Stimulated activated CD4-positive, alpha-beta T cell treated with anti-CD3 and anti-CD28 coated beads, Interleukin-12 subunit alpha, Interleukin-12 subunit beta, amount 100 ng/mL, for 4 hours (primary cell): ENCODE measurements around the gene SENP7.
"Not testable (repeated sequence)": the region's sequence is repeated elsewhere in the genome, so short reads cannot be mapped to it uniquely, and the experiment has no call there.

Experiments used
- DNase-seq: peaks from one replicate; pipeline ENCODE4 v3.0.0-alpha.2; 2020

The SENP7 gene

DNA sequence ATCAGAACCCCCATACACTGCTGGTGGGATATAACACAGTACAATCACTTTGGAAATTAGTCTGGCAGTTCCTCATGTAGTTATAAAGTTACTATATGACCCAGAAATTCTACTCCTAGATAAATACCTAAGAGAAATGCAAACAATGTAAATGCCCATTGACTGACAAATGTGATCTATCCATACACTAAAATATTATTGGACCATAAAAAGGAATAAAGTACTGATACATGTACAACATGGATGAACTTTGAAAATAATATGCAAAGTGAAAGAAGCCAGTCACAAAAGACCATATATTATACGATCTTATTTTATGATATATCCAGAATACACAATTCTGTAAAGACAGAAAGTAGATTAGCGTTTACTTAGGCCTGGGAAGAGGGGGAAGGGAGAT, 200.5 kb downstream of the SENP7 start:
- no peak for DNase-seq

DNA sequence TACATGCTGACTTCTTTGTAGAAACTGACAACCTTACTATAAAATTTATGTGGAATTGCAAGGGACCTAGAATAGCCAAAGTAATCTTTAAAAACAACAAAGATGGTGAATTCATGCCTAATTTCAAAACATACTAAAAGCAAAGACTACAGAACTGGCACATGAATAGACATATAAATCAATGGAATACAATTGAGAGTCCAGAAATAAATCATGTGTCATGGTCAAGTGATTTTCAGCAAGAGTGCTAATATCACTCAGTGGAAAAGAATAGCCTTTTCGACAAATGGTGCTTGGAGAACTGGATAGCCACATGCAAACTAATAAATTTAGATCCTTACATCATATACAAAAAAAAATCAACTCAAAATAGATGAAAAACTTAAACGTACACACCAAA, 201.3 kb downstream of the SENP7 start:
- no peak for DNase-seq

DNA sequence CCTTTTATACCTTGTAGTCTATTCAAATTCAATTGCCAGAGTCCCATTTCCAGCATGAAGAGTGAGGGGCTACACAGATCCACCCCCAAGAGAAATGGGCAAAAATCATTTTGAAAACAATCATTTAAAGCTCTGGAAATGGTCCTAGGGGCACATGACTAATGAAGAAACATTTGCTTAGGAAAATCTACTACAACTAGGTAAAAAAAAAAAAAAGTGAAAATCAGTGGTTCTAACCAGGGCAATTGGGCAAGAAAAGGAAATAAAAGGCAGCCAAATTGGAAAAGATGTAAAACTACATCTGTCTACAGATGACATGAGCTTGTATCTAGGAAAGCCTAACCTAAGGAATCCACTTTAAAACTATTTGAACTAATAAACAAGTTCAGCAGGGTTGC, 202.0 kb downstream of the SENP7 start:
- no peak for DNase-seq

DNA sequence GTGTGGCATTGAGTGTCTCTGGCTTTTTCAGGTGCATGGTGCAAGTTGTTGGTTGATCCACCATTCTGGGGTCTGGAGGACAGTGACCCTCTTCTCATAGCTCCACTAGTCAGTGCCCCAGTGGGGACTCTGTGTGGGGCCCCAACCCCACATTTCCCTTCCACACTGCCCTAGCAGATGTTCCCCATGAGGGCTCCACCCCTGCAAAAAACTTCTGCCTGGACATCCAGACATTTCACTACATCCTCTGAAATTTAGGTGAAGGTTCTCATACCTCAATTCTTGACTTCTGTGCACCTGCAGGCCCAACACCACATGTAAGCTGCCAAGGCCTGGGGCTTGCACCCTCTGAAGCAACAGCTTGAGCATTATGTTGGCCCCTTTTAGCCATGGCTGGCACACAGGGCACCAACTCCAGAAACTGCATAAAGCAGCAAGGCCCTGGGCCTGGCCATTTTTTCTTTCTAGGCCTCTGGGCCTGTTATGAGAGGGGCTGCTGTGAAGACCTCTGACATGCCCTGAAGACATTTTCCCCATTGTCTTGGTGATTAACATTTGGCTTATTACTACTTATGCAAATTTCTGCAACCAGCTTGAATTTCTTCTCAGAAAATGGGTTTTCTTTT, 204.8 kb downstream of the SENP7 start:
- DNase-seq, result not testable (repeated sequence)

DNA sequence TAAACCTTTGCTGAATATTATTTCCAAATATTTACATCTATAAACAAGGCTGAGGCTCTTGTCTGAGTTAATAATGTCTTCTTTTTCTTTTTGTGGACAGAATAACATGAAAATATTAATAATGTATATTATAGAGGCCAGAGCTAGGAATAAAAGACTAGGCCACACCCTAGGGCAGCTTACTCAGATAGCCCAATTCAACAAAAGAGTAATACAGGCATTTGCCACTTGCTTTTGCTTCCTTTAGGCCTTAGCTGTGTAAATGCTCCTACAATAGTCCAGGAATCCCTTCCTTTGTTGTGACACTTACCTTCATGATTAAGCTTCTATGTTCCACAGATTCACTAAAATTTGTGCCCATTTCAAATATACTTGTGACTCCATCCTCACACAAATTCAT, 209.2 kb downstream of the SENP7 start:
- DNase-seq, result no peak

DNA sequence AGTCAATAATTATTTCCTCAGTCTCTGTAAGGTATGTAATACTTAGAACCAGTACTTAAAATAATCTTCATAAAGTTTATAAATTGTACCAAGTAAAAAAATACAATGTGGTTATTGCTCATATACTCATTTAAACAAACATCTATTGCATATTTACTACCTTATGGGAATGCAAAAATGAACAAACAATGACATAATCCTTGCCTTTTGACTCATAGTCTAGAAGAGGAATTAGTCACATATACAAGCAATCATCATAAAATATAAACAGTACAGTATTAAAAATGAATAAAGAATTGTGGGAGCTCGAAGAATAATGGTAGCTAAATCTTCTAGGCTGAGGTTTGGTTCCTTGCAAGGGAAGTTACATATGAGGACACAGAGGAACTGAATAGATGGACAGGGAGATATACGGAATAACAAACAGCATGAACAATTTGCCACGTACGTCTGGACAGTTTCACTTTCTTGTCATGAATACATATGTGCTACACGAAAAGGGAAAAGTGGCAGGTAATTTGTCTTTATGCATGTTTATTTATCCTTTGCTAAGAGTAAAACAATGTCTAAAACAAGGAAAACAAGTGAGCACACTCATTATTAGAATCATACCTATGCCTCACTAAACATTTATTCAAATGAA, 209.8 kb downstream of the SENP7 start:
- DNase-seq, result no peak

DNA sequence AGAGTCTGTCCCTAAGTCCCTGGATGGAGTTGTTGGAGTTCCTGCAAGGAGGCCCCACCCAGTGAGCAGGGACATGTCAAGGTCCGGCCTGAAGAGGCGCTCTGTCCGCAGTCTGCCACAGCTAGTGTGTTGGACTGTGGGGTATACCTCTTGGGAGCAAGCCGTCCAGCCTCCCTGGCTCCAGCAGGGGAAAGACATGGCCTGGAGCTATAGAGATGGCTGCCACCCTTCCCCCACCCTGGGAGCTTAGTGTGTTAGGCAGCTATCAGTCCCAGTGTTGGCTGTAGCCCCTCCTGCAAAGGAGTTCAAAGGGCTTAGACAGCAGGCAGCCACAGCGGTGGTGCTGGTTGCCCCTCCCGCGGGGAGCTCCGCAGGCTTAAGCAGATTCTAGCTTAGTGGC, 212.9 kb downstream of the SENP7 start:
- DNase-seq, result no peak

DNA sequence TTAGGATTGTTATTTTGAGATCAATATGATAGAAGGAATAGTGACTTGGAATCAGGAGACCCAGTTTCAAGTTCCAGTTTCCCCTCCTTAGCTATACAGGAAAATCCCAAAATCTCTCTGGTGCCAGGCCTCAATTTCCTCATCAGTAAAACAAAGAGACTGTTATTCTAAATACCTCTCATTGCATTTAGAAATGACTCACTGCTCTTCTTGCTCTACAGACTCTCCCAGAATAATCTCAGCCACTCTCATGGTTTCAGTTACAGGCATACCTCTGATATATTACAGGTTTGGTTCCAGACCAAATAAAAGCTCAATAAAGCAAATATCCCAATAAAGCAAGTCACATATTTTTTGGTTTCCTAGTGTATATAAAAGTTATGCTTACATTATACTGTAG, 221.0 kb downstream of the SENP7 start:
- no peak for DNase-seq

DNA sequence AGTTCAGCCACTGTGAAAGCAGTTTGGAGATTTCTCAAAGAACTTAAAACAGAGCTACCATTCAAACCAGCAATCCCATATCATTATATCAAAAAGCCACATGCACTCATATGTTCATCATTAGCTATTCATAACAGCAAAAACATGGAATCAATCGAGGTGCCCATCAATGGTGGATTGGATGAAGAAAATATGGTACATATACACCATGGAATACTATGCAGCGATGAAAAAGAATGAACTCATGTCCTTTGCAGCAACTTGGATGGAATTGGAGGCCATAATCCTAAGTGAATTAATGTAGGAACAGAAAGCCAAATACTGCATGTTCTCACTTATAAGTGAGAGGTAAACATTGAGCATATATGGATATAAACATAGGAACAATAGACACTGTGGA, 224.7 kb downstream of the SENP7 start:
- DNase-seq, result no peak

DNA sequence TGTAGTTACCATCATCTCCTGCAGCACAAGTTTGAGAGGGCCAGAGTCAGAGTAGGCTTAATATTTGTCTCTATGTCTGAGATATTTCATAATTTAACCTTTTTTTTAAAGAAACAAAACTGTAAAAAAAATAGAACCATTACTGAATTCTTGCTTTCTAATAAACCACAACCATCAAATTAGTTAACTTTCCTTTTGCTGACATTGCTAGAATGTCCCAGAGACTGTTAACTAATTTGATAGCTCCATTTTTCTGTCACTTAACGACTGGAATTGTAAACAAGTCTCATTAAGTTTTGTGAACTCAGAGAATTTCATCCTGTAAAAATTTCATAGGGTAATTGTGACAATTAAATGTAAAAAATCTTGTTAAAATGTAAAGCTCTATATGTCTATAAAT, 228.3 kb downstream of the SENP7 start:
- no peak for DNase-seq

DNA sequence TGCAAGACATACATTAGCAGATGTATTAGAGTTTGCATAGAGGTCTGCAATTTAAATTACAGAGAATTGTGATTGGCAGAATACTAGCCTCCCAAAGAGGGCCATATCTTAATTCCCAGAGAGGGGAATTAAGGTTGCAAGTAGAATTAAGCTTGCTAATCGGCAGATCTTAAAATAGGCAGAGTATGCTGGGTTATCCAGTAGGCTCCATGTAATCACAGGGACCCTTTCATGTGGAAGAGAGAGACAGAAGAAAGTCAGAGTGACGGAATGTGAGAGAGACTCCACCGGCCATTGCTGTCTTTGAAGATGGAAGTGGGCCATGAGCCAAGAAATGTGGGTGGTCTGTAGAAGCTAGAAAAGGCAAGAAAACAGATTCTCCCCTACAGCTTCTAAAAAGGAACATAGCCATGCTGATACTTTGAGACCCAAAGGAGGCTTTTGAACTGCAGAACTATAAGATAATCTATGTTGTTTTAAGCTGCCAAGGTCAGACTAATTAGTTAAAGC, 231.4 kb downstream of the SENP7 start:
- DNase-seq, result no peak

DNA sequence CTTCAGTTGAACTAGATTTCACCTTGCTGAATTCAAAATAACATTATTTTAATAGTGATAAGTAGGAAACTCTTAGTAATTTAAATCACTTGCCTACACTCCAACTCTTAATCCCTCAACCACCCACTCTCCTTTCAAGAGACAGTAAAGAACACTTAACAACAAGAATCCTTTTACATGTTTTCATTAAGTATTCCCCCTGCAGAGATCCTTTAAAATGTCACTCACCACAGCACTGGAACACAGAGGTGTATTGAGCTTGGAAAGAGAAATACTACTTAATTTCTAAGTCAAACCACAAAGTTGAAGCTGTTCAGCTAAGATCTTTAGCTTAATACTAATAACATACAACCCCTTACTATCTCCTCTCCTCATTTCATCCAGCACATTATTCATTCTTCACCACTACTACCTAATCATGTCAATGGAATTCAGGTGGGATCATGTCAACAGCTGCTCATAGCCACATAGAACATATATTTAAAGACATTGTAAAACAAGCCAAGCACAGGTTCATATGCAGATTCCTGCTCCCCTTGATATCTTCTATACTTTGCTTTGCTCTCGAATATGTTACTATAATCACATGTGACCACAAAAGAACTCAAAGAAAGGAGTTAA, 233.1 kb downstream of the SENP7 start:
- no peak for DNase-seq

DNA sequence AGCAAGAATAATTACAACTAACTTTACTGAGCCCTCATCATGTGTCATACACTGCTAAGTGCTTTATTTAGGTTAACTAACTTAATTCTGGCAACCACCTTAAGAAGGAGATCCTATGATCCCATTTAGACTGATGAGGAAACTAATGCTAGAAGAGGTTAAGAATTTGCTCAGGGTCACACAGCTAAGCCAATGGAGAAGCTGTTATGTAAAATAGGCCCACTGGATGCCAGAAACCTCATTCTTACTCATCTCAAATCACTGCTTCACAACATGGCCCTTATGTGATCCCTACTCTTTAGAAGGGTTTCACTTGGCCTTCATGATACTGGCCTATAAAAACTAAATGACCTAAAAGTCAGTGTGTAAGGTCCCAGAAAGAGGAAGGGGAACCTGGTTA, 233.8 kb downstream of the SENP7 start:
- DNase-seq, result no peak

DNA sequence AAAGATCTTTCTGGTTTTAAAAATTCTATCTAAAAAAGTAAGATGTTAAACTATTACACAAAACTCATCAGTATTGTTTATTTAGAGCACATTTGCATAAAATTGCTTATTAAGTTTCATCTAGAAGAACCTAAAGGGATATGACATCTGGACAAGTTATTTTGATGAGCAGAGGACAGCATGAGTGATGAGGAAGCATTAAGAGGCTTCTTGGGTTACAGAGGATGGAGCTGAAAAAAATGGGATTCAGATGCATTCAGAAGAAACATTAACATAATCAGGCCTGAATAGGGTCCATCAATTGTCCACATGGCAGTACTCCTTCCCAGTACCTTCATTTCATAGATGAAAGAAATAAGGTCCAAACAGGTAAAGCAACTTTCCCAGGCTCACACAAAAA, 234.3 kb downstream of the SENP7 start:
- no peak for DNase-seq
